Kidney (tissue), 14 donors: Measurements from ENCODE around the gene RPL39. TPM values are rescaled to one million over a fixed set of nuclear protein-coding genes. Genes with fewer than 3 reads are reported as not detected.

Experiments
- DNase-seq, 5 donors: peaks; one replicate each; pipeline ENCODE4 v3.0.0-alpha.2; 2013 to 2020
- FAIRE-seq: peaks from 2 replicates; lab custom pipeline; 2012; peaks lifted over from hg19 to GRCh38; lab: Jason Lieb, UNC
- H3K27ac ChIP-seq, 2 donors: one replicate each; pipeline ENCODE4 v1.7.0; 2013; ENCODE audit warnings: low read depth in 2 of 2, low read length in 2 of 2, inconsistent platforms in 1 of 2
- H3K27me3 ChIP-seq: one replicate; pipeline ENCODE4 v1.7.1; 2013; ENCODE audit warnings: low read length, inconsistent platforms; ENCODE audit not compliant: control insufficient read depth, insufficient read depth
- H3K36me3 ChIP-seq, 3 donors: one replicate each; pipeline versions ENCODE4 v1.7.0 to v1.7.1; 2013; ENCODE audit warnings: low read length in 3 of 3, control low read depth in 1 of 3, inconsistent platforms in 1 of 3; ENCODE audit not compliant: insufficient read depth in 3 of 3, control insufficient read depth in 2 of 3
- H3K4me1 ChIP-seq, 3 donors: one replicate each; pipeline versions ENCODE4 v1.7.0 to v1.7.1; 2013; ENCODE audit warnings: low read length in 3 of 3, inconsistent platforms in 1 of 3, low read depth in 1 of 3; ENCODE audit not compliant: control insufficient read depth in 2 of 3, insufficient read depth in 2 of 3
- H3K4me3 ChIP-seq, 3 donors: one replicate each; pipeline versions ENCODE4 v1.7.0 to v1.8.1; 2013; ENCODE audit warnings: low read length in 3 of 3, control low read depth in 1 of 3, inconsistent platforms in 1 of 3
- H3K9ac ChIP-seq, 3 donors: one replicate each; pipeline versions ENCODE4 v1.7.0 to v1.7.1; 2013; ENCODE audit warnings: low read length in 3 of 3, control low read depth in 1 of 3, inconsistent platforms in 1 of 3
- H3K9me3 ChIP-seq, 3 donors: one replicate each; pipeline versions ENCODE4 v1.7.0 to v1.7.1; 2013; ENCODE audit warnings: low read length in 3 of 3, control low read depth in 1 of 3, inconsistent platforms in 1 of 3; ENCODE audit not compliant: control insufficient read depth in 2 of 3, insufficient read depth in 1 of 3
- CTCF ChIP-seq: IDR thresholded peaks from 3 replicates; pipeline ENCODE4 v1.5.1; 2012; ENCODE audit warnings: mild to moderate bottlenecking, moderate library complexity, borderline replicate concordance; ENCODE audit not compliant: insufficient read depth; ENCODE audit errors: extremely low read depth
- intact Hi-C: fragments of 100-400 bp; cut with DNase I; formaldehyde crosslinking; loops from one replicate; pipeline ENCODE4 v1.11.1; 2022
- polyA plus RNA-seq: library from polyadenylated mRNA; stranded (reverse); fragments of 350-450 nt; fragmentation: Illumina TruSeq; extraction: RNeasy Lipid Tissue Mini Kit (QIAGEN cat#74804); gene quantifications from one replicate; pipeline ENCODE4 v1.2.3, GENCODE V29; 2014; ENCODE audit warnings: low read depth, low replicate concordance; ENCODE audit not compliant: insufficient read depth
- total RNA-seq: library from RNA; stranded (reverse); fragmentation: NEBNext Ultra II Directional; extraction: Animal tissue kit (Norgen Biotek cat#: 25700); gene quantifications from one replicate; pipeline ENCODE4 v1.2.1, GENCODE V29; 2021
- donor health status: control.
- donor health status: control.
- donor health status: control.
- donor health status: control.
- donor health status: control.
- donor health status: DM: yes; HTN: yes; CAD: no.
- donor health status: Normal renal cell carcinoma (clear cell type).

The RPL39 gene
- total and polyA plus RNA-seq, 2 donors from 2014 or later, result 1,212 to 2,663 TPM

DNA sequence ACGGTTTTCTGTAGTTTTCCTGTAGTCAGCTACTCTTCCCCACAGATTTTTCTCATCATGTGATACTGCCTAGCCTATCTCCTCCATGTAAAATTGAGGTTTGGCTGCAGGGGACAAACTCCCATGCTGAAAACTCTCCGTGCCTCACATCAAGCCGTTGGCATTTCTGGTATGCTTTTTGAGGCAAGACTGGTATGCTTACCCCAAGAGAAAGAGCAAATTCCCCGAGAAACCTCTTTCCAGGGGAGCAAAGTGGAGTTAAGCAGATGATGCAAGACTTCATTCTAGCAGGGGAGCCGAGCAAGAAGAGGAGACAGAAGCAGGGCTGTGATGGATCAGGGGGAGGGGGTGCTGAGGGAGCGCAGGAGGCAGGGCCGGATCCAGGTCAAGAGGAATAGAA is 28.2 kb downstream of the RPL39 start:
- FAIRE-seq (no peak), DNase-seq (no peak)

DNA sequence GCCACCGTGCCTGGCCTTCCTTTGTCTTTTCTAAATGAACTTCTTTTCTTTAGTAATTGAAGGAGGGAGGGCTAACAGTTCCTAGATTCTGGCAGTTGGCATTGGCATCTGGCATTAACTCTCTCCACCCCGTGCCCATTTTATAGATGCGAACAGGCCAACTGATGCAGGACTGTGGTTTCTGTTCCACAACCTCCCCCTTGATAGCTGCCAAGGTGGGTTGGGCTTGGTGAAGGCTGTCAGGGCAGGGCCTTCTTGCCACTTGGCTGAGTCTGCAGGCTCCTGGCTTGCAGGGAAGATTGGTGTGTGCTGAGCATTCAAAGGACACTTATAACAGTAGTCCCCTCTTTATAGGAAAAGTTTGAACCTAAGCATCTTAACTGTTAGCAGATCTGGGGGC is 28.7 kb downstream of the RPL39 start:
- no peak for TF ChIP-seq CTCF
- Histone ChIP-seq H3K9ac (no peak overlapping the region), H3K4me1 (no peaks in the 10 kb centered on the region), H3K27ac (no peak overlapping the region), H3K9me3 (no peaks in the 10 kb centered on the region), H3K4me3 (no peak overlapping the region), H3K36me3 (no peaks in the 10 kb centered on the region), H3K27me3 (no peaks in the 10 kb centered on the region)
- intact Hi-C loops, result no loop called here
- DNase-seq, result no peak
- no peak for FAIRE-seq

More for the DNA sequence above, 28.2 kb downstream of the RPL39 start:
- no peaks in the 10 kb centered on the region for H3K4me1 ChIP-seq
- intact Hi-C loops, result no loop called here
- no peaks in the 10 kb centered on the region for H3K9me3 ChIP-seq
- H3K4me3 ChIP-seq, result no peak overlapping the region
- H3K27ac ChIP-seq, result no peak overlapping the region
- no peaks in the 10 kb centered on the region for H3K27me3 ChIP-seq
- no peak overlapping the region for H3K9ac ChIP-seq
- no peaks in the 10 kb centered on the region for H3K36me3 ChIP-seq
- no peak for TF ChIP-seq CTCF

DNA sequence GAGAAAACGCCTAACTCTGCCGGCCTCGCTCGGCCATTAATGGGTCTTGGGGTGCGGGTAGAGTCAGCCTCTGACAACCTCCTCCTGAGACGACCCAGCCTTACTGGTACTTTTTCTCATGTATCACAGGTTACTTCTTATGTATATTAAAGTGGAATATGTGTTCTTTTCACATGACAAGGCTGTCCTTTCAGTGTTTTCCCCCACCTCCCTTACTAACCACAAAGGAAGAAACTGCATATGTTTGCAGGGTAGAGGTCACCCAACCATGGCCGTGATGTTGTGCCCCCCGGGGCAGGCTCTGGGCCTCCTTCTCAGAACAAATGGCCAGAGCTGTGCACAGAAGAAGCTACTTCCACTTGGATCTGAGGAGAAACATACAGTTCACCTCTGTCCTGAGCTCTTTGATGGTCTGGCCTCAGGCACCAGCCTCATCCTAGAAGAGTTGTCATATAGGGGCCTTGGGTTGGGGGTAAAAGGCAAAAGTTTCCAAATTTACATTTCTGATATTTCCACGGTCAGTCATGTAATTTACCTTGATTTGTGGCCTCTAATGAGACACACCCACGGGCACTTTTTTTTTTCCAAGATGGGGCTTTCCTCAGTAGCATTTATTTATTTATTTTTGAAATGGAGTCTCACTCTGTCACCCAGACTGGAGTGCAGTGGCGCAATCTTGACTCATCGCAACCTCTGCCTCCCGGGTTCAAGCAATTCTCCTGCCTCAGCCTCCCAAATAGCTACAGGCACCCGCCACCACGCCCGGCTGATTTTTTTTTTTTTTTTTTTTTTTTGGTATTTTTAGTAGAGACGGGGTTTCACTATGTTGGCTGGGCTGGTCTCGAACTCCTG is 31.2 kb downstream of the RPL39 start:
- intact Hi-C loops, result no loop called here
- Histone ChIP-seq H3K9ac (no peak overlapping the region), H3K36me3 (no peaks in the 10 kb centered on the region), H3K4me1 (no peaks in the 10 kb centered on the region), H3K4me3 (no peak overlapping the region), H3K27ac (no peak overlapping the region), H3K27me3 (no peaks in the 10 kb centered on the region), H3K9me3 (no peaks in the 10 kb centered on the region)
- no peak for FAIRE-seq
- DNase-seq, result no peak
- no peak for TF ChIP-seq CTCF
